Liver (tissue), 3 donors: ENCODE results near the gene FKBP1A.

Experiments used
- CTCF ChIP-seq: fragments of 150-350 bp; IDR thresholded peaks from 2 replicates; pipeline ENCODE4 v1.5.1; 2017; ENCODE audit warnings: improper control_type of control experiment, low read depth, low read length; ENCODE audit not compliant: missing input control
- RAD21 ChIP-seq, 2 donors: IDR thresholded peaks; 2 replicates each; pipeline ENCODE4 v1.6.1; 2016; ENCODE audit warnings: antibody characterized with exemption in 2 of 2, mild to moderate bottlenecking in 2 of 2
- RXRA ChIP-seq, 2 donors: IDR thresholded peaks; 2 replicates each; pipeline ENCODE4 v1.6.1; 2017 to 2018; ENCODE audit warnings: antibody characterized with exemption in 2 of 2, mild to moderate bottlenecking in 1 of 2
- donor health status: healthy.
- donor health status: healthy.

GRCh38 chr20:1319462-1319861 is 73.4 kb downstream of the FKBP1A start:
- TF ChIP-seq RAD21 (IDR thresholded peaks at IDR 0.05) (no peak), CTCF (no peak), RXRA (IDR thresholded peaks at IDR 0.05) (no peak)
